Kidney epithelial cell (primary cell): Measurements from ENCODE around the gene SEC23A. TPM values are rescaled to one million over a fixed set of nuclear protein-coding genes. Genes with fewer than 3 reads are reported as not detected.

ENCODE experiments used
- DNase-seq: peaks from one replicate; pipeline ENCODE4 v3.0.0-alpha.2; 2010; ENCODE audit warnings: low read depth
- H3K27me3 ChIP-seq: 2 replicates; pipeline ENCODE4 v1.6.0; 2011; ENCODE audit warnings: low read length; ENCODE audit not compliant: control insufficient read depth, insufficient read depth
- H3K36me3 ChIP-seq: 2 replicates; pipeline ENCODE4 v1.5.1; 2011; ENCODE audit warnings: low read length; ENCODE audit not compliant: control insufficient read depth, insufficient read depth
- H3K4me3 ChIP-seq: 2 replicates; pipeline ENCODE4 v1.5.1; 2011; ENCODE audit warnings: low read depth, mild to moderate bottlenecking, control low read depth, low read length
- CTCF ChIP-seq: IDR thresholded peaks from 2 replicates; pipeline ENCODE4 v1.5.1; 2011; ENCODE audit warnings: mild to moderate bottlenecking, moderate library complexity, low read length, control low read depth, inconsistent platforms; ENCODE audit not compliant: insufficient read depth, poor library complexity, severe bottlenecking
- total RNA-seq: library from RNA; depleted of rRNA; stranded (reverse); fragments of >200 nt; gene quantifications from 2 replicates; pipeline ENCODE4 v1.2.3, GENCODE V29; 2015

SEC23A gene
- total RNA-seq, 1 donor from 2014 or later = 64.1 TPM

GRCh38 chr14:38989922-38990546 lies 113.0 kb downstream of the SEC23A start:
- H3K36me3 ChIP-seq = no peaks in the 10 kb centered on the region
- TF ChIP-seq CTCF = no peak
- H3K4me3 ChIP-seq = no peak overlapping the region
- no peaks in the 10 kb centered on the region for H3K27me3 ChIP-seq
- no peak for DNase-seq

GRCh38 chr14:38987781-38988180 lies 115.3 kb downstream of the SEC23A start:
- Histone ChIP-seq H3K4me3 (no peak overlapping the region), H3K27me3 (no peaks in the 10 kb centered on the region), H3K36me3 (no peaks in the 10 kb centered on the region)
- no peak for TF ChIP-seq CTCF
- no peak for DNase-seq

- DNase-seq = no peak
- Histone ChIP-seq H3K36me3 (no peaks in the 10 kb centered on the region), H3K27me3 (no peaks in the 10 kb centered on the region), H3K4me3 (no peak overlapping the region)
- no peak for TF ChIP-seq CTCF
Measured at GRCh38 chr14:38982837-38983236, 120.2 kb downstream of the SEC23A start.

- Histone ChIP-seq H3K27me3 (no peaks in the 10 kb centered on the region), H3K36me3 (no peaks in the 10 kb centered on the region), H3K4me3 (no peak overlapping the region)
- DNase-seq = no peak
- TF ChIP-seq CTCF = no peak
Measured at GRCh38 chr14:38982278-38982677, 120.8 kb downstream of the SEC23A start.

Other genes with a start within 250 kb of the SEC23A start
- gene GEMIN2, start 11.1 kb upstream of the SEC23A start, total RNA-seq = 19.7 and 20.3 TPM in 2 replicates
- gene TRAPPC6B, start 67.1 kb upstream of the SEC23A start, total RNA-seq = 27.9 and 29.5 TPM in 2 replicates
- gene PNN, start 72.0 kb upstream of the SEC23A start, total RNA-seq = 22.6 and 33.5 TPM in 2 replicates
- 38.6 and 41.2 TPM in 2 replicates for gene MIA2, start 130.7 kb upstream of the SEC23A start, total RNA-seq